HG02798 (cell line): Measurements from ENCODE around the gene CHST11.

Experiments
- ATAC-seq: cut with Tn5 transposase; IDR thresholded peaks from one replicate; pipeline ENCODE4 v1.9.1; 2021; ENCODE audit warnings: mild to moderate bottlenecking; ENCODE audit not compliant: unreplicated experiment, poor library complexity

The CHST11 gene

GRCh38 chr12:104458694-104459367 is 2.1 kb downstream of the CHST11 start:
- no peak for ATAC-seq

DNA sequence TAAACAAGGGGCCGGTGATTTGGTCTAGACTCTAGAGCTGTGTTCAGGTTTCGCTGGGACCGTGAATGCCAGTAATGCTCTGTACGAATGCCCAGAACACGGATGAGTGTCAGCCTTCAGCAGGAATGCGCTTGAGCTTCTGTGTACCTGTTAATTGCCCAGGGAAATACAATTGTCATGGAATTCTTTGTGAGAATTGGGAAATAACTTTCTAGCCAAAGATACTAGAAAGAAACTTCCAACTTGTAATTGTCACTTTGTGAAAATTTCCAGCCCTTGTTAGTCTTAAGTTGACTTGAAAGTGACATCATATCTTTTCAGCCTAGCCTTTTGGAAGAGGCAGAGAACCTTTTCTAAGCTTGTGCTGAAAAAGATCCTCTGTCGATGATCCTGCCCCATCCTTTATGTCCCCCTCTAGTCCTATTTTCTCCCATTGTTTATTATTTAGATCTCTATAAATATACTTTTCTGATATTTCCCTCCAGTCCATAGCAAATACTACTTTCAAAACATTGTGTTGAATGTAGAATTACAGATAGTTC is 2.7 kb downstream of the CHST11 start:
- no peak for ATAC-seq

DNA sequence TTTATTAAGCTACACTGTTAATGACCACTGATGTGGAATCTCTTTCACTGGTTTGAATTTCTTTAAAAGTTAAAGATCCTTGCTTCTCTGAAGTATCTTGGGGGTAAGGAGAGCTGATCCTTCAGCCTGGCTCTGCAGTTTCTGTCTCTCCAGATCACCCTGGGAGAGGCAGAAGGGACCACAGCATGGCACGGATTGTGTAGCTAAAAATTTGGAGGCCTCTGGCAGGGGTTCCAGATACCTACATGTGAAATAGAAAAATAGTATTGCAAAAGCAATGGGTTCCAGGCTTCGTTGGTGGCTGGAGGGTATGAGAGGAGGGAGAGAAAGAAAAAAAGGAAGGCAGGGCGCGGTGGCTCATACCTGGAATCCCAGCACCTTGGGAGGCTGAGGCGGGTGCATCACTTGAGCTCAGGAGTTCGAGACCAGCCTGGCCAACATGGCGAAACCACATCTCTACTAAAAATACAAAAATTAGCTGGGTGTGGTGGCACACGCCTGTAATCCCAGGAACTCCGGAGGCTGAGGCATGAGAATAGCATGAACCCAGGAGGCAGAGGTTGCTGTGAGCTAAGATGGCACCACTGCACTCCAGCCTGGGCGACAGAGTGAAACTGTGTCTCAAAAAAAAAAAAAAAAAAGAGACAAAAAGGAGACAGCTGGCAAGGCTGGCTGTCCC is 3.4 kb downstream of the CHST11 start:
- ATAC-seq: no peak

DNA sequence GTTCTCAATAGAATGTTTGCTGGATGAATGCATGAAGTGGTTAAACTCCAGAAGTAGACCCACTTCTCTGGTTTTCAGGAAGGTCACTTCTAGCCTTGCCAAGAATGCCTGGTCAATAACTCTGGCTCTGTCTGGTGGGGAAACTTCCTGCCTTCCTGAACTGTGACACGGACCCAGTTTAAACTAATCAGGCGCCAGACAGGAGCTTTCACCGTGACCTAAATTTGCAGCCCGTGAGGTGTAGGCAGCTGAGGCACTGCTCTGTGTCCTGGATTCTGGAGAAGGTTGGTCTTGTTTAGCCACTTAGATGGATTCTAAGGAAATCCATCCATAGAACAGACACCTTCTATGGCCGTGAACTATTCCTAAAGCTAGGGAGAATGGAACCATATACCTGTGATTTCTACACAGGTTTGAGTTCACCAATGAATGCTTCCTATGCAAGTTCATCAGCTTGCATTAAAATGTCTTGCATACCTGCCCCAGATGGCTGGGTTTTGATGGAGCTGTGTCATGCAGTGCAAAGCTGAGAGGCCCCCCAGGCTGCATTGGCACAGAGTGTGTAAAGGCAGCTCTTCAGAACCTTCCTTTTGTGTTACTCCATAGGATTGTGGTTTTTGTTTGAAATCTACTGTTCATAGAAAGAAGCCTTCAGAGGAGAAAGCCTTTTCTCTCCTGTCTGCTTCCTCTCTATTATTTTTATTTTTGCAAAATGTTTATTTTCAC is 4.4 kb downstream of the CHST11 start:
- ATAC-seq: no peak

- ATAC-seq: no peak
Measured at GRCh38 chr12:104462325-104462724, 5.6 kb downstream of the CHST11 start.

- ATAC-seq: peak; percentile 53
Measured at GRCh38 chr12:104462931-104463339, 6.2 kb downstream of the CHST11 start.

DNA sequence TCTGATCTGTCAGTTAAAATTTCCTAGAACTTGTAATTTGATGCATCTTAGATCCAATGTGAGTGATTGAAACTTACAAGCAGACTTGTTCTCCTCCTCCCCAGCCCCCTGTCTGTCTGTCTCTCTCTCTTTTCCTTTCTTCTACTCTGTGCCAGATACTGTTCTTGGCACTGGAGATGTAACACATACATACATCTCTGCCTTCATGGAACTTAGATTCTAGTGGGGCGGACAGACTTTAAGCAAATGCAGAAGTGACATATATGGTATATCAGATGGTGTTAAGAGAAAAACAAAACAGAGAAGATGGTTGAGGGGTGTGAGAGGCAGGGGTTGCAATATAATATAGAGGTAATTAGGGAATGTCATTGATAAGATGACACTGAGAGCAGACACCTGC is 6.6 kb downstream of the CHST11 start:
- ATAC-seq: no peak

DNA sequence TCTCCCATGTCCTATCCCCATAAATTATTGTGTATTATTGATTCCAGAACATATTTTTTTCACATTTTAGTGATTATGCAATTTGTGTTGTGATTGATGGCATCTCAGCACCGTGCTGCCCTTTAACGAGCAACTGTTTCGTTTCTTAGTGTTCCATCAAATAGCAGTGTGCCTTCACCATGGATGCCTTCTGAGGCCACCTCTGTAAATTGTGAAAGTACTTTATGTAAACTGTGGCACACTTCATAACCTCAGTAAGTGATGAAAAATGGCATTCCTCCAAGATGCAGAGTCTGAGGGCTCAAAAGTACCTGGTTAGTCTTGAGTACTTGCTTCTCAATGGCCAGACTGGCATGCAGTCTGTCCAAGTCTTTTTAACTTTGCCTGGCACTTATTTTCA is 8.2 kb downstream of the CHST11 start:
- ATAC-seq: no peak

DNA sequence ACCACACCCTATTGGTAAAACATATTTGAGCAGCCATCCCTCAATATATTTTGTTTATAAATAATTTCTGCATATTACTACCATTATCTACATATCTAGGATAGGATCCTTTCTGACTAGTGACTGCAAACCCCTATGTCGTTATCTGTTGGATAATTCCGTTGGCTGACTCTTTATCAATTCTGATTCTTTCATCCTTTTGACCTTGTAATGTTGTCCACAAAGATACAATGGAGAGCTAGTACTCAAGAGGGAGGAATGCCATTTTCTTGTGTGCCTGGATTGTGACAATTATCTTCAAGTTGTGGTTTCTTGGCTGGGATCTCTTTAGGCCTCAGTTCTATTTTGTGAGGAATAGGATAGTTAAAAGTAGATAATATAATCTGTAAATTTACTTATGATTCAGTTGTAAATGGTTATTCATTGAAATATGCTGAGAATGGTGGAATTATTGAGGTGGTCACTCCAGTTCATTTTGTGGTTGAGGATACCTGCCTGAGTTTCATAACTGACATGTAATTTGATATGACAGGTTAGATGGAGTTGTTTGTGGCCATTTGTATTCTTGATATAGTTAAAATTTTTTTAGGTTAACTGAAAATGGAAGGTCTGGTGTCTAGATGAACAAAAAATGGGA is 10.1 kb downstream of the CHST11 start:
- no peak for ATAC-seq

DNA sequence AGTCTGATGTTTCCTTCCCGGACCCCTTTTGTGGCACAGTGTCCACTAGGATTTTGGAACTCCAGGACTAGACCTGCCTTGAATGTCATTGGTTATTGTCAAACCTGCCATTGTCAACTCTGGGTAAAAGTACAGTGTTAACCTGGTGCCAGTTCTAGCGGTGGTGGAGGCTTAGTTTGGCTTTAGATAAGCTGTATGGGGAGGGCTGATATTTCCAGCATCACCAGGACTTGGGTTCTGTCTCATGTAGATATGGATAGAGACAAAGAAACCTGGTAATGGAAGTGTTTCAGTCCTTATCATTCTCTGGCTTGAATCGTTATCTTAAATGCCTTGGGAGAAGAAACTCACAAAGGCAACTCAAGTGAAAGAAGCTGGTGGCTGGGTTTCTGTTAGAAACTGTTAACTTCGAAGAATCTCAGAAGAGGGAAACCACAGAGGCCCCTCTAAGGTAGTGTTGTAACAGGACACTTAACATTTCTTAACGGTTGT is 10.6 kb downstream of the CHST11 start:
- no peak for ATAC-seq

GRCh38 chr12:104468371-104468770 is 11.6 kb downstream of the CHST11 start:
- ATAC-seq: no peak

- ATAC-seq: no peak
Measured at GRCh38 chr12:104469066-104469465, 12.3 kb downstream of the CHST11 start.

DNA sequence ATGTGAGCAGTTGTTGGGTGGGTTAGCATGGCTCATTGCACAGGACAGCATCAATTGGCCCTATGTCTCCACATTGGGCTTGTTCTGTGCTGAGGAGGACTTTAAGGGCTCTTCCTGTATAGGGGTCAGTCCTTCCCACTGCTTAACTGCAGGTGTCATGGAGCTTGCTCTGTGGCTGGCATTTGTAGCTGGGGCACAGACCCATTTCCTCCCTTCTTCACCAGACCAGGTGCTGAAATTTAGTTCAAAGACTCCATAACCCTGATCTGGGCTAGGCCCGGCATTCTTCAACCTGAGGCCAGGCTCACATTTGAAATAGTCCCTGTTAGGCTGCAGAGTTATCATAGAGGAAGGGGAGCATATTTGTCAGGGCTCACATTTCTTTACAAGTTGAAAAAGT is 12.8 kb downstream of the CHST11 start:
- ATAC-seq: no peak

- ATAC-seq: no peak
Measured at GRCh38 chr12:104470521-104470920, 13.8 kb downstream of the CHST11 start.

GRCh38 chr12:104471336-104471735 is 14.6 kb downstream of the CHST11 start:
- ATAC-seq: no peak

GRCh38 chr12:104472748-104473147 is 16.0 kb downstream of the CHST11 start:
- ATAC-seq: no peak

GRCh38 chr12:104473374-104473983 is 16.7 kb downstream of the CHST11 start:
- ATAC-seq: peak; percentile 62

DNA sequence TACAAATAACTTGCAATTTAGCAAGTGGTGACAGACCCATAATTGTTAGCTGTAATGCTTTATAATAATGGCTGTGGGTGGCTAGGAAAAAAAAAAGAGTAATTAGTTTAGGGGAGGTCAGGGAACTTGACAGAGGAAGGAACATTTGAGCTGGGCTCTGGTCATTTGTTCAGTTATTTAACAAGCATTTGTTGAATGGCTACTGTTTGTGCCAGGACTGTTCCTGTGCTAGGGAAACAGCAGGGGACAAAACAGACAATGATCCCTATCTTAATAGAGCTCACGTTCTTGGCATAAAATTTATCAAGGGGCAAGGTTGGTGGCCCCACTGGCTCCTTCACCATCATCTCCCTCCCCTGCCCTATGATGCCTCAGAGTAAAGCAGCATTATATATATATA is 18.5 kb downstream of the CHST11 start:
- ATAC-seq: no peak

GRCh38 chr12:104477510-104478390 is 21.0 kb downstream of the CHST11 start:
- ATAC-seq: no peak
